SK-N-SH (cell line): Measurements from ENCODE around the gene ZNF780B. TPM values are rescaled to one million over a fixed set of nuclear protein-coding genes. Genes with fewer than 3 reads are reported as not detected.

ENCODE experiments used
- CTCF ChIA-PET: fragments of 300-600, 350-600 bp; formaldehyde crosslinking; extraction: SDS; loops from one replicate; lab custom pipeline; 2021; lab: Yijun Ruan, JAX
- POLR2A ChIA-PET: fragments of 350-600 bp; sonication (Branson Sonifier 250); formaldehyde crosslinking; extraction: SDS; loops from one replicate; lab custom pipeline; 2020; ENCODE audit warnings: antibody characterized with exemption, inconsistent platforms; lab: Yijun Ruan, JAX
- DNase-seq: peaks from one replicate; pipeline ENCODE4 v3.0.0; 2012
- H2AFZ ChIP-seq: fragments of 200-600 bp; sonication (generic); 2 replicates; pipeline ENCODE4 v1.8.1; 2016; ENCODE audit warnings: antibody characterized with exemption, mild to moderate bottlenecking, low read depth
- H3F3A ChIP-seq: fragments of 200-600 bp; sonication (generic); replicated peaks from 2 replicates; pipeline ENCODE3; 2016; ENCODE audit warnings: antibody characterized with exemption, mild to moderate bottlenecking; ENCODE audit not compliant: insufficient read depth
- H3K27ac ChIP-seq, 2 experiments: fragments of 200-500 bp in 1 of 2; fragments of 200-600 bp in 1 of 2; sonication (Bioruptor generic) in 1 of 2; sonication (generic), shearing (Covaris generic) in 1 of 2; 2 replicates each; pipeline versions ENCODE4 v1.5.1 to v1.6.1; 2014 to 2016; ENCODE audit warnings: low read depth in 2 of 2, inconsistent platforms in 1 of 2, low read length in 1 of 2, mild to moderate bottlenecking in 1 of 2, mixed read lengths in 1 of 2
- H3K27me3 ChIP-seq: fragments of 200-600 bp; sonication (generic), shearing (Covaris generic); 2 replicates; pipeline ENCODE4 v1.6.1; 2016; ENCODE audit warnings: mixed run types; ENCODE audit not compliant: insufficient read depth
- H3K36me3 ChIP-seq, 2 experiments: fragments of 200-500 bp in 1 of 2; fragments of 200-600 bp in 1 of 2; sonication (Bioruptor generic) in 1 of 2; sonication (generic) in 1 of 2; replicated peaks in 1 of 2; 2 replicates each; pipeline versions ENCODE3 to v1.5.1; 2014 to 2016; ENCODE audit warnings: low read length in 1 of 2, mild to moderate bottlenecking in 1 of 2; ENCODE audit not compliant: insufficient read depth in 2 of 2, control insufficient read depth in 1 of 2
- H3K4me1 ChIP-seq, 2 experiments: fragments of 200-500 bp in 1 of 2; fragments of 200-600 bp in 1 of 2; sonication (Bioruptor generic) in 1 of 2; sonication (generic), shearing (Covaris generic) in 1 of 2; 2 replicates each; pipeline versions ENCODE4 v1.5.1 to v1.6.1; 2014 to 2016; ENCODE audit warnings: low read depth in 1 of 2, low read length in 1 of 2, mixed run types in 1 of 2; ENCODE audit not compliant: insufficient read depth in 2 of 2, control insufficient read depth in 1 of 2
- H3K4me2 ChIP-seq: fragments of 200-600 bp; sonication (generic), shearing (Covaris generic); 2 replicates; pipeline ENCODE4 v1.6.1; 2017; ENCODE audit warnings: mixed run types
- H3K4me3 ChIP-seq, 2 experiments: fragments of 200-500 bp in 1 of 2; fragments of 200-600 bp in 1 of 2; sonication (Bioruptor generic) in 1 of 2; sonication (generic), shearing (Covaris generic) in 1 of 2; 2 replicates each; pipeline versions ENCODE4 v1.5.1 to v1.8.1; 2014 to 2016; ENCODE audit warnings: low read depth in 2 of 2, inconsistent platforms in 1 of 2, low read length in 1 of 2, mild to moderate bottlenecking in 1 of 2, mixed read lengths in 1 of 2, moderate library complexity in 1 of 2
- H3K79me2 ChIP-seq: fragments of 200-600 bp; sonication (generic); 2 replicates; pipeline ENCODE4 v1.8.1; 2017; ENCODE audit warnings: mild to moderate bottlenecking; ENCODE audit not compliant: insufficient read depth
- H3K9ac ChIP-seq: fragments of 200-600 bp; sonication (generic); 2 replicates; pipeline ENCODE4 v1.6.1; 2017; ENCODE audit warnings: mixed run types
- H3K9me2 ChIP-seq: fragments of 200-600 bp; sonication (generic); 2 replicates; pipeline ENCODE4 v1.6.1; 2017; ENCODE audit warnings: mixed run types
- H3K9me3 ChIP-seq: fragments of 200-600 bp; sonication (generic); 2 replicates; pipeline ENCODE4 v1.6.1; 2017; ENCODE audit warnings: mixed run types, mild to moderate bottlenecking, moderate library complexity
- H4K20me1 ChIP-seq: fragments of 200-600 bp; sonication (generic); 2 replicates; pipeline ENCODE4 v1.6.1; 2017; ENCODE audit warnings: mild to moderate bottlenecking, mixed run types; ENCODE audit not compliant: insufficient read depth
- CHD2 ChIP-seq: fragments of 150-350 bp; IDR thresholded peaks from 2 replicates; pipeline ENCODE4 v1.6.1; 2018; ENCODE audit warnings: low read length; ENCODE audit not compliant: partially characterized antibody
- FOSL2 ChIP-seq: IDR thresholded peaks from 2 replicates; pipeline ENCODE4 v1.4.0; 2012; ENCODE audit warnings: low read depth, mild to moderate bottlenecking, moderate library complexity, borderline replicate concordance
- FOXJ3 ChIP-seq: sonication (generic); formaldehyde crosslinking; IDR thresholded peaks from 2 replicates; pipeline ENCODE4 v1.5.1; 2020; ENCODE audit warnings: mild to moderate bottlenecking, missing genetic modification reagents
- GABPA ChIP-seq: IDR thresholded peaks from 2 replicates; pipeline ENCODE4 v1.4.0; 2012; ENCODE audit warnings: low read depth, mild to moderate bottlenecking
- GATA2 ChIP-seq: sonication (generic); formaldehyde crosslinking; IDR thresholded peaks from 2 replicates; pipeline ENCODE4 v1.5.0; 2020; ENCODE audit warnings: mild to moderate bottlenecking, missing genetic modification reagents
- JUND ChIP-seq: IDR thresholded peaks from 2 replicates; pipeline ENCODE4 v1.4.0; 2012
- MEF2A ChIP-seq: IDR thresholded peaks from 2 replicates; pipeline ENCODE4 v1.4.0; 2012; ENCODE audit warnings: low read depth, borderline replicate concordance
- MXI1 ChIP-seq: IDR thresholded peaks from 2 replicates; pipeline ENCODE4 v1.6.1; 2012; ENCODE audit warnings: mild to moderate bottlenecking, low read depth, low read length, improper control_type of control experiment
- NRF1 ChIP-seq: IDR thresholded peaks from 2 replicates; pipeline ENCODE4 v1.6.1; 2012; ENCODE audit warnings: low read depth, mild to moderate bottlenecking, low read length
- RCOR1 ChIP-seq: fragments of 150-350 bp; IDR thresholded peaks from 2 replicates; pipeline ENCODE4 v1.6.1; 2017; ENCODE audit warnings: antibody characterized with exemption, low read length
- RXRA ChIP-seq: IDR thresholded peaks from 2 replicates; pipeline ENCODE4 v1.4.0; 2012; ENCODE audit warnings: low read depth, mild to moderate bottlenecking, borderline replicate concordance
- SIN3A ChIP-seq: IDR thresholded peaks from 2 replicates; pipeline ENCODE4 v1.6.1; 2012; ENCODE audit warnings: low read depth, mild to moderate bottlenecking, low read length, moderate library complexity, borderline replicate concordance
- SMC3 ChIP-seq: IDR thresholded peaks from 2 replicates; pipeline ENCODE4 v1.6.1; 2012; ENCODE audit warnings: low read depth, low read length, improper control_type of control experiment
- TAF1 ChIP-seq: IDR thresholded peaks from 2 replicates; pipeline ENCODE4 v1.6.1; 2012; ENCODE audit warnings: low read depth, mild to moderate bottlenecking, low read length, moderate library complexity, borderline replicate concordance
- TCF12 ChIP-seq: IDR thresholded peaks from 2 replicates; pipeline ENCODE4 v1.4.0; 2012
- TEAD4 ChIP-seq: IDR thresholded peaks from 2 replicates; pipeline ENCODE4 v1.4.0; 2012; ENCODE audit warnings: mild to moderate bottlenecking, borderline replicate concordance; ENCODE audit not compliant: insufficient read depth
- WGBS: methylation state at CpG from one replicate; pipeline ENCODE4 v1.1.6; 2017; ENCODE audit warnings: low lambda C conversion rate; 5-methylcytosine and 5-hydroxymethylcytosine counted together
- polyA plus RNA-seq, 3 experiments: library from polyadenylated mRNA; depleted of rRNA; stranded (reverse); fragments of >200 nt; gene quantifications; 2 replicates each; pipeline ENCODE4 v1.2.3, GENCODE V29; 2012
- TF ChIP-seq, protein P1 (sequence below): IDR thresholded peaks from 2 replicates; pipeline ENCODE4 v1.4.0; 2012; ENCODE audit warnings: low read depth, borderline replicate concordance
- TF ChIP-seq, protein P2 (sequence below): fragments of 150-350 bp; IDR thresholded peaks from 2 replicates; pipeline ENCODE4 v1.6.1; 2017; ENCODE audit warnings: antibody characterized with exemption, low read length, low read depth, borderline replicate concordance
- TF ChIP-seq, protein P3 (sequence below): fragments of 150-350 bp; IDR thresholded peaks from 2 replicates; pipeline ENCODE4 v1.6.1; 2016; ENCODE audit warnings: mild to moderate bottlenecking, low read depth, low read length
- TF ChIP-seq, protein P4 (sequence below): IDR thresholded peaks from 2 replicates; pipeline ENCODE4 v1.4.0; 2012; ENCODE audit warnings: low read depth, borderline replicate concordance

Gene ZNF780B
- polyA plus RNA-seq, 1 of the 3 experiments (the other 2 are of a cell fraction) = 7.0 TPM

DNA sequence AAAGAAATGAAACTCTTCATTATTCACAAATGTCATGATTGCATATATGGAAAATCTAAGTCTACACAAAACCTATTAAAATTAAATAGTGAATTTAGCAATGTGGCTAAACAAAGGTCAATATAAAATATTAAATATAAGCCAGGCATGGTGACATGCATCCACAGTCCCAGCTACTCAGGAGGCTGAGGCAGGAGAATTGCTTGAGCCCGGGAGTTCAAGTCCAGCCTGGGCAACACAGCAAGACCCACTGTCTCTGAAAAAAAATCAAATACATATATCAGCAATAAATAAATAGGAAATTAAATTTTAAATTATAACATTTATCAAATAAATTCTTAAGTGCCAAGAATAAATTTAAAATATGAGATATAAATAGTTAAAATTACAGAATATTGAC is 73.1 kb downstream of the ZNF780B start:
- Histone ChIP-seq H3K36me3 (peaks cover 39 to 70% of the 10 kb centered on the region in 2 experiments), H3K4me2 (no peak overlapping the region), H3K9ac (no peak overlapping the region), H4K20me1 (no peaks in the 10 kb centered on the region), H2AFZ (no peak overlapping the region), H3K79me2 (peaks cover 34% of the 10 kb centered on the region), H3K9me3 (peaks cover 26% of the 10 kb centered on the region; the same call in 1 of the 2 replicates), H3K27ac (no peak overlapping the region), H3K4me3 (no peak overlapping the region)
- CTCF ChIA-PET = no interaction called here
- no peak for DNase-seq
- WGBS = 93% methylated on average over 1 of the region's 1 CpG
- TF ChIP-seq, protein P1, sequence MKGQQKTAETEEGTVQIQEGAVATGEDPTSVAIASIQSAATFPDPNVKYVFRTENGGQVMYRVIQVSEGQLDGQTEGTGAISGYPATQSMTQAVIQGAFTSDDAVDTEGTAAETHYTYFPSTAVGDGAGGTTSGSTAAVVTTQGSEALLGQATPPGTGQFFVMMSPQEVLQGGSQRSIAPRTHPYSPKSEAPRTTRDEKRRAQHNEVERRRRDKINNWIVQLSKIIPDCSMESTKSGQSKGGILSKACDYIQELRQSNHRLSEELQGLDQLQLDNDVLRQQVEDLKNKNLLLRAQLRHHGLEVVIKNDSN = no peak
- TF ChIP-seq, protein P2, sequence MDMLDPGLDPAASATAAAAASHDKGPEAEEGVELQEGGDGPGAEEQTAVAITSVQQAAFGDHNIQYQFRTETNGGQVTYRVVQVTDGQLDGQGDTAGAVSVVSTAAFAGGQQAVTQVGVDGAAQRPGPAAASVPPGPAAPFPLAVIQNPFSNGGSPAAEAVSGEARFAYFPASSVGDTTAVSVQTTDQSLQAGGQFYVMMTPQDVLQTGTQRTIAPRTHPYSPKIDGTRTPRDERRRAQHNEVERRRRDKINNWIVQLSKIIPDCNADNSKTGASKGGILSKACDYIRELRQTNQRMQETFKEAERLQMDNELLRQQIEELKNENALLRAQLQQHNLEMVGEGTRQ = no peak
- no peak for TF ChIP-seq RXRA
- TF ChIP-seq CHD2 = no peak
- no peak for TF ChIP-seq TCF12
- TF ChIP-seq SMC3 = no peak
- no peak for TF ChIP-seq SIN3A
- no peak for TF ChIP-seq TAF1
- TF ChIP-seq RCOR1 = no peak
- no peak for TF ChIP-seq GATA2 (CRISPR knock-in tag)
- TF ChIP-seq, protein P3, sequence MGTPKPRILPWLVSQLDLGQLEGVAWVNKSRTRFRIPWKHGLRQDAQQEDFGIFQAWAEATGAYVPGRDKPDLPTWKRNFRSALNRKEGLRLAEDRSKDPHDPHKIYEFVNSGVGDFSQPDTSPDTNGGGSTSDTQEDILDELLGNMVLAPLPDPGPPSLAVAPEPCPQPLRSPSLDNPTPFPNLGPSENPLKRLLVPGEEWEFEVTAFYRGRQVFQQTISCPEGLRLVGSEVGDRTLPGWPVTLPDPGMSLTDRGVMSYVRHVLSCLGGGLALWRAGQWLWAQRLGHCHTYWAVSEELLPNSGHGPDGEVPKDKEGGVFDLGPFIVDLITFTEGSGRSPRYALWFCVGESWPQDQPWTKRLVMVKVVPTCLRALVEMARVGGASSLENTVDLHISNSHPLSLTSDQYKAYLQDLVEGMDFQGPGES = no peak
- no peak for TF ChIP-seq FOSL2
- no peak for TF ChIP-seq NRF1
- no peak for TF ChIP-seq MEF2A
- TF ChIP-seq, protein P4, sequence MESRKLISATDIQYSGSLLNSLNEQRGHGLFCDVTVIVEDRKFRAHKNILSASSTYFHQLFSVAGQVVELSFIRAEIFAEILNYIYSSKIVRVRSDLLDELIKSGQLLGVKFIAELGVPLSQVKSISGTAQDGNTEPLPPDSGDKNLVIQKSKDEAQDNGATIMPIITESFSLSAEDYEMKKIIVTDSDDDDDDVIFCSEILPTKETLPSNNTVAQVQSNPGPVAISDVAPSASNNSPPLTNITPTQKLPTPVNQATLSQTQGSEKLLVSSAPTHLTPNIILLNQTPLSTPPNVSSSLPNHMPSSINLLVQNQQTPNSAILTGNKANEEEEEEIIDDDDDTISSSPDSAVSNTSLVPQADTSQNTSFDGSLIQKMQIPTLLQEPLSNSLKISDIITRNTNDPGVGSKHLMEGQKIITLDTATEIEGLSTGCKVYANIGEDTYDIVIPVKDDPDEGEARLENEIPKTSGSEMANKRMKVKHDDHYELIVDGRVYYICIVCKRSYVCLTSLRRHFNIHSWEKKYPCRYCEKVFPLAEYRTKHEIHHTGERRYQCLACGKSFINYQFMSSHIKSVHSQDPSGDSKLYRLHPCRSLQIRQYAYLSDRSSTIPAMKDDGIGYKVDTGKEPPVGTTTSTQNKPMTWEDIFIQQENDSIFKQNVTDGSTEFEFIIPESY = no peak
- no peak for TF ChIP-seq MXI1
- no peak for TF ChIP-seq FOXJ3 (CRISPR knock-in tag)
- no peak for TF ChIP-seq JUND
- TF ChIP-seq TEAD4 = no peak
- no peak for TF ChIP-seq GABPA
- TF ChIP-seq, all 33 proteins: peak for 0
- Histone ChIP-seq H3K4me1 (peaks cover 0 to 12% of the 10 kb centered on the region in 2 experiments; a peak in 1 of 4 replicates), H3K9me2 (no peaks in the 10 kb centered on the region), H3F3A (peaks cover 31% of the 10 kb centered on the region), H3K27me3 (no peaks in the 10 kb centered on the region)
- POLR2A ChIA-PET = no interaction called here

Other genes with a start within 250 kb of the ZNF780B start
- 10.2 and 17.2 TPM in 2 replicates for gene DYRK1B, start 222.1 kb downstream of the ZNF780B start, polyA plus RNA-seq (2012; rRNA removed)
- gene FBL, start 209.9 kb downstream of the ZNF780B start, polyA plus RNA-seq (2012; rRNA removed) = 340 and 371 TPM in 2 replicates
- gene FCGBP, start 121.6 kb downstream of the ZNF780B start, polyA plus RNA-seq (2012; rRNA removed) = 0.07 and 0.10 TPM in 2 replicates
- 172 and 173 TPM in 2 replicates for gene PSMC4, start 85.1 kb downstream of the ZNF780B start, polyA plus RNA-seq (2012; rRNA removed)
- 0.87 and 1.2 TPM in 2 replicates for gene ZNF546, start 59.2 kb downstream of the ZNF780B start, polyA plus RNA-seq (2012; rRNA removed)
- 7.1 and 8.8 TPM in 2 replicates for gene ZNF780A, start 34.7 kb upstream of the ZNF780B start, polyA plus RNA-seq (2012; rRNA removed)
- 10.7 and 11.9 TPM in 2 replicates for gene MAP3K10, start 135.2 kb upstream of the ZNF780B start, polyA plus RNA-seq (2012; rRNA removed)
- 0.30 and 0.52 TPM in 2 replicates for gene TTC9B, start 162.2 kb upstream of the ZNF780B start, polyA plus RNA-seq (2012; rRNA removed)
- gene CCNP, start 170.5 kb upstream of the ZNF780B start, polyA plus RNA-seq (2012; rRNA removed) = 0.08 and 0.21 TPM in 2 replicates
- gene AKT2, start 229.1 kb upstream of the ZNF780B start, polyA plus RNA-seq (2012; rRNA removed) = 99.8 and 107 TPM in 2 replicates